GM12878 (cell line): ENCODE data around the gene TSPAN31. TPM values are rescaled to one million over a fixed set of nuclear protein-coding genes. Genes with fewer than 3 reads are reported as not detected.

Experiments
- ATAC-seq: fragments of 200-7000 bp; cut with Tn5 transposase; 3 replicates; pipeline ENCODE4 v1.9.1; 2020; ENCODE audit warnings: mild to moderate bottlenecking, moderate library complexity
- BruUV-seq: library from RNA; stranded (reverse); fragments of 400-500 nt; replicated peaks from 2 replicates; lab custom pipeline; 2021; lab: Mats Ljungman, UMichigan
- CTCF ChIA-PET: fragments of 300-600 bp; sonication (Branson Sonifier 250); formaldehyde crosslinking; extraction: SDS; loops from one replicate; lab custom pipeline; 2021; ENCODE audit warnings: inconsistent platforms; lab: Yijun Ruan, JAX
- POLR2A ChIA-PET: fragments of 350-600 bp; formaldehyde crosslinking; extraction: SDS; loops from one replicate; lab custom pipeline; 2021; ENCODE audit warnings: inconsistent platforms; lab: Charles Lee
- RAD21 ChIA-PET: fragments of 300-600 bp; sonication (Branson Sonifier 250); formaldehyde crosslinking; loops from one replicate; lab custom pipeline; 2023; ENCODE audit warnings: antibody characterized with exemption; ENCODE audit not compliant: unreplicated experiment; lab: Charles Lee
- SMC1A ChIA-PET: fragments of 300-600 bp; sonication (Branson Sonifier 250); formaldehyde crosslinking; loops from one replicate; lab custom pipeline; 2023; ENCODE audit not compliant: unreplicated experiment, uncharacterized antibody; lab: Charles Lee
- DNase-seq: peaks from one replicate; pipeline ENCODE4 v3.0.0-alpha.2; 2011; ENCODE audit warnings: low read depth, low spot score
- FAIRE-seq: peaks from 3 replicates; lab custom pipeline; 2011; peaks lifted over from hg19 to GRCh38; lab: Jason Lieb, UNC
- H2AFZ ChIP-seq: 2 replicates; pipeline ENCODE4 v1.6.0; 2011; ENCODE audit warnings: low read depth, low read length, control low read depth; ENCODE audit not compliant: control insufficient read depth
- H3K27ac ChIP-seq: 2 replicates; pipeline ENCODE4 v1.5.1; 2011; ENCODE audit warnings: control low read depth; ENCODE audit not compliant: control insufficient read depth, insufficient read depth
- H3K27me3 ChIP-seq, 2 experiments: replicated peaks in 1 of 2; 2 replicates each; pipeline versions ENCODE4 v1.6.0 to v1.6.1; 2011; ENCODE audit warnings: low read length in 1 of 2; ENCODE audit not compliant: control insufficient read depth in 2 of 2, insufficient read depth in 2 of 2
- H3K36me3 ChIP-seq, 2 experiments: 2 replicates each; pipeline ENCODE4 v1.5.1; 2011; ENCODE audit warnings: low read length in 1 of 2; ENCODE audit not compliant: control insufficient read depth in 2 of 2, insufficient read depth in 2 of 2
- H3K4me1 ChIP-seq: 2 replicates; pipeline ENCODE4 v1.6.1; 2011; ENCODE audit warnings: mild to moderate bottlenecking, low read length, moderate library complexity, mixed read lengths; ENCODE audit not compliant: control insufficient read depth, insufficient read depth
- H3K4me2 ChIP-seq: 2 replicates; pipeline ENCODE4 v1.6.0; 2011; ENCODE audit warnings: control low read depth; ENCODE audit not compliant: control insufficient read depth, insufficient read depth
- H3K4me3 ChIP-seq: fragments of 200-600 bp; sonication (generic); 2 replicates; pipeline ENCODE4 v1.5.1; 2016
- H3K79me2 ChIP-seq: 2 replicates; pipeline ENCODE4 v1.6.0; 2011; ENCODE audit warnings: low read length; ENCODE audit not compliant: control insufficient read depth, insufficient read depth
- H3K9ac ChIP-seq: 2 replicates; pipeline ENCODE4 v1.8.0; 2011; ENCODE audit warnings: low read length, control low read depth, mixed read lengths; ENCODE audit not compliant: control insufficient read depth, insufficient read depth
- H3K9me3 ChIP-seq: replicated peaks from 3 replicates; pipeline ENCODE4 v1.5.1; 2011; ENCODE audit warnings: mild to moderate bottlenecking, low read length; ENCODE audit not compliant: control insufficient read depth, insufficient read depth
- H4K20me1 ChIP-seq: 2 replicates; pipeline ENCODE4 v1.6.0; 2011; ENCODE audit not compliant: control insufficient read depth, insufficient read depth
- CUX1 ChIP-seq: IDR thresholded peaks from 2 replicates; pipeline ENCODE4 v1.6.1; 2012; ENCODE audit warnings: improper control_type of control experiment, low read depth, low read length; ENCODE audit not compliant: insufficient replicate concordance
- PML ChIP-seq: IDR thresholded peaks from 2 replicates; pipeline ENCODE4 v1.6.1; 2012; ENCODE audit warnings: low read length, inconsistent platforms
- POU2F2 ChIP-seq: IDR thresholded peaks from 3 replicates; pipeline ENCODE4 v1.6.1; 2011; ENCODE audit warnings: low read depth, mild to moderate bottlenecking, low read length, borderline replicate concordance
- SUZ12 ChIP-seq: fragments of 200-600 bp; sonication (generic); IDR thresholded peaks from one replicate; pipeline ENCODE4 v1.6.1; 2018; ENCODE audit warnings: antibody characterized with exemption, mild to moderate bottlenecking; ENCODE audit not compliant: unreplicated experiment
- ZNF274 ChIP-seq: IDR thresholded peaks from one replicate; pipeline ENCODE4 v1.8.0; 2011; ENCODE audit not compliant: insufficient read length, insufficient read depth
- WGBS: methylation state at CpG from one replicate; pipeline ENCODE4 v1.1.6; 2016; ENCODE audit warnings: low lambda C conversion rate; ENCODE audit not compliant: insufficient replicate concordance, insufficient coverage; ENCODE audit errors: missing lambda C conversion rate; 5-methylcytosine and 5-hydroxymethylcytosine counted together
- in situ Hi-C: fragments of 300-500 bp; cut with MboI; formaldehyde crosslinking; loops from 9 replicates; pipeline ENCODE4 v1.14.3; 2018; ENCODE audit warnings: mixed read lengths
- intact Hi-C: fragments of 100-400 bp; cut with micrococcal nuclease; formaldehyde crosslinking; loops from one replicate; pipeline ENCODE4 v1.14.2; 2022; ENCODE audit not compliant: unreplicated experiment
- polyA plus RNA-seq, 11 experiments: library from polyadenylated mRNA; depleted of rRNA in 4 of 11; unstranded in 6 of 11; stranded (reverse) in 5 of 11; fragments of >200 nt; fragmentation: Nextera tagmentation in 4 of 11; fragmentation: Illumina TruSeq in 1 of 11; extraction: Ambion mirVana in 4 of 11; extraction: Trizol in 1 of 11; gene quantifications; 1 replicate in 1 of 11; 2 replicates in 10 of 11; pipeline versions ENCODE4 v1.2.1 to v1.2.3, GENCODE V29; 2011 to 2016; ENCODE audit warnings: inconsistent platforms in 2 of 11, missing spikeins in 2 of 11, low read depth in 1 of 11
- total RNA-seq, 4 experiments: library from RNA; depleted of rRNA in 3 of 4; stranded (reverse); fragments of >200 nt in 3 of 4; fragmentation: Illumina TruSeq in 1 of 4; extraction: Trizol in 1 of 4; gene quantifications; 2 replicates each; pipeline versions ENCODE4 v1.2.1 to v1.2.3, GENCODE V29; 2013 to 2021

Gene TSPAN31
- total and polyA plus RNA-seq, 10 of the 15 experiments (the other 5 are each of a cell fraction or from before 2014, with no cell fraction given), result 11.8 to 32.2 (median 24.7) TPM

GRCh38 chr12:57766464-57767304 lies 21.8 kb downstream of the TSPAN31 start, which contains the start of gene CYP27B1:
TSS of gene CYP27B1 (minus strand) at chr12:57767078. CDS start at chr12:57767041, 37 bp downstream.
- SMC1A ChIA-PET, result interaction anchor here (1.7 kb wide), 1 partner anchor 10 kb away, joined by 5 read pairs; no protein-coding TSS in a partner anchor

More at GRCh38 chr12:57766464-57767304, 21.8 kb downstream of the TSPAN31 start, which contains the start of gene CYP27B1:
- no peak within 1 kb of the TSS for H3K27ac ChIP-seq
- ATAC-seq (peak; percentile 4; the same call in 1 of the 3 replicates), FAIRE-seq (no peak), DNase-seq (no peak)
- H3K4me2 ChIP-seq, result peak within 1 kb of the TSS; percentile 95
- ChIA-PET RAD21 (interaction anchor here (1.5 kb wide), 1 partner anchor 14 kb away, joined by 5 read pairs; no protein-coding TSS in a partner anchor), POLR2A (interaction anchor here (0.8 kb wide), 1 partner anchor 25 kb away, joined by 3 read pairs; no protein-coding TSS in a partner anchor), CTCF (interaction anchor here (1.0 to 7.3 kb wide), 3 partner anchors 9 to 15 kb away, joined by 4 to 62 read pairs (median 4); partner anchors contain the start of gene MARCHF9)
- no peak within 1 kb of the TSS for H2AFZ ChIP-seq
- peaks cover 0 to 4% of the 10 kb centered on the region in 2 experiments; a peak in 2 of 4 replicates for H3K36me3 ChIP-seq
- H3K79me2 ChIP-seq, result no peaks in the 10 kb centered on the region
- intact Hi-C loops, result no loop called here
- TF ChIP-seq SUZ12 (peak; percentile 87), POU2F2 (no peak), PML (no peak), ZNF274 (no peak), CUX1 (no peak)
- H3K9ac ChIP-seq, result no peak within 1 kb of the TSS
- 25% methylated on average over 38 of the region's 38 CpGs for WGBS
- in situ Hi-C loops, result no loop called here
- H3K4me3 ChIP-seq, result no peak within 1 kb of the TSS
- H3K4me1 ChIP-seq, result peaks cover 22% of the 10 kb centered on the region
- H3K27me3 ChIP-seq, result peaks cover 11 to 23% of the 10 kb centered on the region in 2 experiments; a peak in 3 of 4 replicates
- no peaks in the 10 kb centered on the region for H3K9me3 ChIP-seq
- no peaks in the 10 kb centered on the region for H4K20me1 ChIP-seq
- no TSS peak for BruUV-seq
